ENCODE results near the gene TMEM158.

DNA sequence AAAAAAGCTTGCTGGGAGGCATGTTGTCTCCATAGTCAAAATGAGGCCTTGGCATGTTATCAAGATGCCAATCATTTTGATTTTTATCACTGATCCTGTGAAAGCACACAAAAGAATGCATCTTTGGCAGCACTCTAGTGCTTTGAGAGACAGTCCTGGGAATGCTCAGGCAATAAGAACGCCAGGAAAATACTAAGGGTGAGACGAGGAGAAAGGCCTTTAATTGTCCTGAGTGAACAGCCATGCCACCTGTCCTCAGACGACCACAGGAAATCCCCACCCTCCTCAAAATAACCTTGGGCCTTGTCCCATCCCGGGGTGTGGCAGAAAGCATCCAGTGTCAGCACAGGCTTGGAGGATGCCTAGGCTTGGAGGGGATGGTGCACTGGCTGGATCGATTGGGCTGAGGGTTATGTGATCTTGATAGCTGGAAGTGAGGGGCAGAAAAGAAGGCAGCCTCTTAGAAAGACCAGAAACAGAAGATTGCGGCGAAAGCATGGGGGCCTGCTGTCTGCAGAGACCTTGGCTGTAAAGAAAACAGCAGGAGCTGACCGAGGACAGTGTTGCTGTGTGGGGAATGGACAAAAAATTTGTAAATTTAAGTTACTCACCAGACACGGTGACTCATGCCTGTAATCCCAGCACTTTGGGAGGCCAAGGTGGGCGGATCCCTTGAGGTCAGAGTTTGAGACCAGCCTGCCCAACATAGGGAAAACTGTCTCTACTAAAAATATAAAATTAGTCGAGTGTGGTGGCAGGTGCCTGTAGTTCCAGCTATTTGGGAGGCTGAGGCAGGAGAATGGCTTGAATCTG lies 7.3 kb downstream of the TMEM158 start:
- TF ChIP-seq, protein P1, sequence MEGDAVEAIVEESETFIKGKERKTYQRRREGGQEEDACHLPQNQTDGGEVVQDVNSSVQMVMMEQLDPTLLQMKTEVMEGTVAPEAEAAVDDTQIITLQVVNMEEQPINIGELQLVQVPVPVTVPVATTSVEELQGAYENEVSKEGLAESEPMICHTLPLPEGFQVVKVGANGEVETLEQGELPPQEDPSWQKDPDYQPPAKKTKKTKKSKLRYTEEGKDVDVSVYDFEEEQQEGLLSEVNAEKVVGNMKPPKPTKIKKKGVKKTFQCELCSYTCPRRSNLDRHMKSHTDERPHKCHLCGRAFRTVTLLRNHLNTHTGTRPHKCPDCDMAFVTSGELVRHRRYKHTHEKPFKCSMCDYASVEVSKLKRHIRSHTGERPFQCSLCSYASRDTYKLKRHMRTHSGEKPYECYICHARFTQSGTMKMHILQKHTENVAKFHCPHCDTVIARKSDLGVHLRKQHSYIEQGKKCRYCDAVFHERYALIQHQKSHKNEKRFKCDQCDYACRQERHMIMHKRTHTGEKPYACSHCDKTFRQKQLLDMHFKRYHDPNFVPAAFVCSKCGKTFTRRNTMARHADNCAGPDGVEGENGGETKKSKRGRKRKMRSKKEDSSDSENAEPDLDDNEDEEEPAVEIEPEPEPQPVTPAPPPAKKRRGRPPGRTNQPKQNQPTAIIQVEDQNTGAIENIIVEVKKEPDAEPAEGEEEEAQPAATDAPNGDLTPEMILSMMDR (IDR thresholded peaks at IDR 0.05; ENCODE audit: low read depth, low read length), result no peak
- no peak for TF ChIP-seq POLR2A (IDR thresholded peaks at IDR 0.05; ENCODE audit: extremely low read depth, insufficient read length)
